Astrocyte (in vitro differentiated cells and primary cell): Measurements from ENCODE around the gene TRPC4. TPM values are rescaled to one million over a fixed set of nuclear protein-coding genes. Genes with fewer than 3 reads are reported as not detected.

Source experiments
- DNase-seq: peaks from one replicate; pipeline ENCODE4 v3.0.0-alpha.2; 2010; ENCODE audit warnings: low read depth
- FAIRE-seq: peaks from 2 replicates; lab custom pipeline; 2011; peaks lifted over from hg19 to GRCh38; lab: Jason Lieb, UNC
- H2AFZ ChIP-seq: 2 replicates; pipeline ENCODE4 v1.6.0; 2012; ENCODE audit warnings: low read depth, low read length, inconsistent platforms
- H3K27ac ChIP-seq: 2 replicates; pipeline ENCODE4 v1.5.1; 2011; ENCODE audit warnings: low read depth, low read length, inconsistent platforms
- H3K27me3 ChIP-seq: 2 replicates; pipeline ENCODE4 v1.6.0; 2011; ENCODE audit warnings: low read length, inconsistent platforms; ENCODE audit not compliant: insufficient read depth
- H3K36me3 ChIP-seq: 2 replicates; pipeline ENCODE4 v1.5.1; 2011; ENCODE audit warnings: low read length, inconsistent platforms; ENCODE audit not compliant: insufficient read depth
- H3K4me1 ChIP-seq: 2 replicates; pipeline ENCODE4 v1.5.1; 2011; ENCODE audit warnings: low read length, inconsistent platforms; ENCODE audit not compliant: insufficient read depth
- H3K4me2 ChIP-seq: 2 replicates; pipeline ENCODE4 v1.6.0; 2012; ENCODE audit warnings: low read length, inconsistent platforms
- H3K4me3 ChIP-seq: 2 replicates; pipeline ENCODE4 v1.5.1; 2011; ENCODE audit warnings: low read depth, mild to moderate bottlenecking, low read length, inconsistent platforms; ENCODE audit not compliant: insufficient read depth
- H3K79me2 ChIP-seq: 2 replicates; pipeline ENCODE4 v1.6.0; 2012; ENCODE audit warnings: mild to moderate bottlenecking, low read length, inconsistent platforms; ENCODE audit not compliant: insufficient read depth
- H3K9ac ChIP-seq: 2 replicates; pipeline ENCODE4 v1.6.0; 2012; ENCODE audit warnings: mild to moderate bottlenecking, low read length, inconsistent platforms
- H3K9me3 ChIP-seq: 2 replicates; pipeline ENCODE4 v1.5.1; 2012; ENCODE audit warnings: low read depth, mild to moderate bottlenecking, low read length, inconsistent platforms; ENCODE audit not compliant: insufficient read depth
- H4K20me1 ChIP-seq: 2 replicates; pipeline ENCODE4 v1.6.0; 2012; ENCODE audit warnings: low read length, inconsistent platforms; ENCODE audit not compliant: insufficient read depth
- H3K27ac Mint-ChIP-seq: one replicate; pipeline ENCODE4 v1.8.0; 2021; ENCODE audit warnings: mild to moderate bottlenecking, mixed read lengths; ENCODE audit not compliant: unreplicated experiment
- H3K27me3 Mint-ChIP-seq: one replicate; pipeline ENCODE4 v1.8.0; 2021; ENCODE audit warnings: low read depth, mixed read lengths; ENCODE audit not compliant: unreplicated experiment
- H3K36me3 Mint-ChIP-seq: one replicate; pipeline ENCODE4 v1.8.0; 2021; ENCODE audit warnings: low read depth, mixed read lengths; ENCODE audit not compliant: unreplicated experiment
- H3K4me1 Mint-ChIP-seq: one replicate; pipeline ENCODE4 v1.8.0; 2021; ENCODE audit warnings: low read depth, mixed read lengths; ENCODE audit not compliant: unreplicated experiment
- H3K4me3 Mint-ChIP-seq: one replicate; pipeline ENCODE4 v1.8.0; 2021; ENCODE audit warnings: mild to moderate bottlenecking, moderate library complexity, mixed read lengths; ENCODE audit not compliant: unreplicated experiment
- H3K9me3 Mint-ChIP-seq: one replicate; pipeline ENCODE4 v1.8.0; 2021; ENCODE audit warnings: mild to moderate bottlenecking, mixed read lengths; ENCODE audit not compliant: unreplicated experiment
- CTCF ChIP-seq: IDR thresholded peaks from 2 replicates; pipeline ENCODE4 v1.5.1; 2011; ENCODE audit warnings: low read depth, mild to moderate bottlenecking, inconsistent platforms, low read length, moderate library complexity; ENCODE audit not compliant: insufficient read depth
- EZH2 ChIP-seq: IDR thresholded peaks from 2 replicates; pipeline ENCODE4 v1.6.1; 2012; ENCODE audit warnings: mild to moderate bottlenecking, low read length, inconsistent platforms; ENCODE audit not compliant: insufficient read depth
- total RNA-seq: library from RNA; stranded (reverse); gene quantifications from 2 replicates; pipeline ENCODE4 v1.2.1, GENCODE V29; 2021

Gene TRPC4
- total RNA-seq, 1 donor from 2014 or later: 14.4 TPM

- H3K27ac ChIP-seq: no peak overlapping the region
- H3K4me3 ChIP-seq: no peak overlapping the region
- peaks cover 8% of the 10 kb centered on the region for H3K79me2 ChIP-seq
- H3K4me2 ChIP-seq: no peak overlapping the region
- FAIRE-seq (peak; percentile 9), DNase-seq (no peak)
- no peaks in the 10 kb centered on the region for H3K36me3 ChIP-seq
- H4K20me1 ChIP-seq: no peaks in the 10 kb centered on the region
- H3K9ac ChIP-seq: peak overlapping the region; percentile 9
- peaks cover 9% of the 10 kb centered on the region for H3K4me1 Mint-ChIP-seq
- H3K9me3 Mint-ChIP-seq: peaks cover 7% of the 10 kb centered on the region
- H2AFZ ChIP-seq: peak overlapping the region; percentile 4
- H3K27me3 Mint-ChIP-seq: no peaks in the 10 kb centered on the region
- no peaks in the 10 kb centered on the region for H3K36me3 Mint-ChIP-seq
- H3K9me3 ChIP-seq: no peaks in the 10 kb centered on the region
- H3K4me3 Mint-ChIP-seq: no peak overlapping the region
- H3K27me3 ChIP-seq: no peaks in the 10 kb centered on the region
- H3K27ac Mint-ChIP-seq: no peak overlapping the region
- no peak for TF ChIP-seq EZH2
- peak; percentile 35 for TF ChIP-seq CTCF
- no peaks in the 10 kb centered on the region for H3K4me1 ChIP-seq
Measured at GRCh38 chr13:37602733-37603381, 266.7 kb downstream of the TRPC4 start.

- H3K79me2 ChIP-seq: peaks cover 17% of the 10 kb centered on the region
- no peaks in the 10 kb centered on the region for H3K27me3 ChIP-seq
- FAIRE-seq: no peak
- H4K20me1 ChIP-seq: no peaks in the 10 kb centered on the region
- H3K27me3 Mint-ChIP-seq: no peaks in the 10 kb centered on the region
- no peak overlapping the region for H3K27ac Mint-ChIP-seq
- H3K4me2 ChIP-seq: no peak overlapping the region
- H3K4me1 Mint-ChIP-seq: peaks cover 9% of the 10 kb centered on the region
- no peaks in the 10 kb centered on the region for H3K9me3 ChIP-seq
- peak overlapping the region; percentile 9 for H3K9ac ChIP-seq
- DNase-seq: no peak
- no peak for TF ChIP-seq CTCF
- TF ChIP-seq EZH2: no peak
- H3K9me3 Mint-ChIP-seq: peaks cover 1% of the 10 kb centered on the region
- no peak overlapping the region for H3K4me3 ChIP-seq
- peak overlapping the region; percentile 9 for H2AFZ ChIP-seq
- H3K4me3 Mint-ChIP-seq: no peak overlapping the region
- H3K36me3 ChIP-seq: no peaks in the 10 kb centered on the region
- H3K36me3 Mint-ChIP-seq: no peaks in the 10 kb centered on the region
- no peak overlapping the region for H3K27ac ChIP-seq
- no peaks in the 10 kb centered on the region for H3K4me1 ChIP-seq
Measured at GRCh38 chr13:37601648-37602440, 267.7 kb downstream of the TRPC4 start.
